Esophagus (tissue), 2 donors: Measurements from ENCODE around the gene PPEF2. TPM values are rescaled to one million over a fixed set of nuclear protein-coding genes. Genes with fewer than 3 reads are reported as not detected.

Experiments
- H3K27ac ChIP-seq, 2 donors: one replicate each; pipeline ENCODE4 v1.5.1; 2013; ENCODE audit warnings: low read depth in 2 of 2, mild to moderate bottlenecking in 2 of 2, inconsistent platforms in 1 of 2, low read length in 1 of 2, moderate library complexity in 1 of 2
- H3K27me3 ChIP-seq, 2 donors: one replicate each; pipeline ENCODE4 v1.6.1; 2013; ENCODE audit warnings: low read length in 2 of 2, control low read depth in 1 of 2, mild to moderate bottlenecking in 1 of 2; ENCODE audit not compliant: insufficient read depth in 2 of 2, control insufficient read depth in 1 of 2
- H3K36me3 ChIP-seq, 2 donors: one replicate each; pipeline ENCODE4 v1.6.1; 2013; ENCODE audit warnings: low read length in 1 of 2; ENCODE audit not compliant: control insufficient read depth in 2 of 2, insufficient read depth in 2 of 2
- H3K4me1 ChIP-seq, 2 donors: one replicate each; pipeline ENCODE4 v1.6.1; 2013; ENCODE audit warnings: low read length in 1 of 2; ENCODE audit not compliant: control insufficient read depth in 2 of 2, insufficient read depth in 2 of 2
- H3K4me3 ChIP-seq, 2 donors: one replicate each; pipeline ENCODE4 v1.5.1; 2013; ENCODE audit warnings: low read length in 2 of 2, mild to moderate bottlenecking in 2 of 2, low read depth in 1 of 2, moderate library complexity in 1 of 2
- H3K9me3 ChIP-seq, 2 donors: one replicate each; pipeline ENCODE4 v1.6.1; 2013; ENCODE audit warnings: mild to moderate bottlenecking in 2 of 2, low read depth in 1 of 2, low read length in 1 of 2, moderate library complexity in 1 of 2; ENCODE audit not compliant: control insufficient read depth in 2 of 2, insufficient read depth in 1 of 2
- WGBS, 2 donors: extraction: QIAGEN DNeasy Blood & Tissue Kit; methylation state at CpG; one replicate each; pipeline ENCODE4 v1.1.7; 2013; 5-methylcytosine and 5-hydroxymethylcytosine counted together
- polyA plus RNA-seq, 2 donors: library from polyadenylated mRNA; stranded (reverse); fragments of 200-250 nt; gene quantifications; one replicate each; pipeline ENCODE4 v1.2.3, GENCODE V29; 2013
- donor health status: healthy with polysubstance abuse.
- donor health status: Bipolar disorder and iron deficiency.

Gene PPEF2
- polyA plus RNA-seq, 2 donors = not detected

DNA sequence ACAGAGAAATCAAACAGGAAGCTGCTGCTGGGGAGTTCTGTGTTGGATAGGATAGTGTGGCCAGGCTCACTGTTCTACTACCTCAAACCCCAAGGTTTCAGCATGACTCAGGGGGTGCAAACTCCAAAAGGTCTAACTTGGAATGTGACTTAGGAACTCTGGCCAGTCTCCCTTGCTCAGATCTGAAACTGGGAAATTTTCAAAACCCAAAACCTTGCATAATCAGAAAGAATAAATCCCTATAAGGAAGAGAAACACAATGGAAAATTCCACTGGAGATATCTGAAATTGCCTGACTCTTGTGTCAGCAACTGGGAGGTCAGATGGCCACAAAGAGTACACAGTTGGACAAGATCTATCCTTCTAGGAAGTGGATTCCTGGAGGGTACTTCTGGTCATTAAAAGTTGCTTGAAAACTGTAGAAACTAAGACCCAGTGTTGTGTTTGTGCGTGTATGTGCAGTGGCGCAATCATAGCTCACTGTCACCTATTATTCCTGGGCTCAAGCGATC lies 58.0 kb downstream of the PPEF2 start:
- 94 to 98% methylated on average over 3 of the region's 3 CpGs for WGBS, 2 donors
- Histone ChIP-seq H3K36me3 (no peaks in the 10 kb centered on the region), H3K9me3 (no peaks in the 10 kb centered on the region), H3K4me1 (no peaks in the 10 kb centered on the region), H3K27me3 (no peaks in the 10 kb centered on the region), H3K4me3 (no peak overlapping the region), H3K27ac (no peak overlapping the region)

- no peak overlapping the region for H3K27ac ChIP-seq
Measured at GRCh38 chr4:75843596-75843995, 58.7 kb downstream of the PPEF2 start.

GRCh38 chr4:75841641-75842520 lies 60.4 kb downstream of the PPEF2 start:
- Histone ChIP-seq H3K4me1 (no peaks in the 10 kb centered on the region), H3K36me3 (no peaks in the 10 kb centered on the region), H3K4me3 (no peak overlapping the region), H3K9me3 (no peaks in the 10 kb centered on the region), H3K27ac (no peak overlapping the region), H3K27me3 (no peaks in the 10 kb centered on the region)
- 71 to 75% methylated on average over 8 of the region's 8 CpGs for WGBS, 2 donors

More at GRCh38 chr4:75843596-75843995, 58.7 kb downstream of the PPEF2 start:
- H3K4me1 ChIP-seq = no peaks in the 10 kb centered on the region
- H3K4me3 ChIP-seq = no peak overlapping the region
- no peaks in the 10 kb centered on the region for H3K9me3 ChIP-seq
- H3K36me3 ChIP-seq = no peaks in the 10 kb centered on the region
- H3K27me3 ChIP-seq = no peaks in the 10 kb centered on the region
- WGBS, 2 donors = 92 to 98% methylated on average over 4 of the region's 4 CpGs

GRCh38 chr4:75834772-75835154 lies 67.5 kb downstream of the PPEF2 start:
- Histone ChIP-seq H3K27me3 (no peaks in the 10 kb centered on the region), H3K4me3 (no peak overlapping the region), H3K27ac (no peak overlapping the region), H3K9me3 (no peaks in the 10 kb centered on the region), H3K4me1 (no peaks in the 10 kb centered on the region), H3K36me3 (no peaks in the 10 kb centered on the region)
- WGBS, 2 donors = 75 to 79% methylated on average over 2 of the region's 2 CpGs

- no peak overlapping the region for H3K4me3 ChIP-seq
- H3K9me3 ChIP-seq = no peaks in the 10 kb centered on the region
- 78 to 80% methylated on average over 1 of the region's 1 CpG for WGBS, 2 donors
- H3K4me1 ChIP-seq = no peaks in the 10 kb centered on the region
- no peaks in the 10 kb centered on the region for H3K36me3 ChIP-seq
- H3K27me3 ChIP-seq = no peaks in the 10 kb centered on the region
- no peak overlapping the region for H3K27ac ChIP-seq
Measured at GRCh38 chr4:75834095-75834771, 68.0 kb downstream of the PPEF2 start.

DNA sequence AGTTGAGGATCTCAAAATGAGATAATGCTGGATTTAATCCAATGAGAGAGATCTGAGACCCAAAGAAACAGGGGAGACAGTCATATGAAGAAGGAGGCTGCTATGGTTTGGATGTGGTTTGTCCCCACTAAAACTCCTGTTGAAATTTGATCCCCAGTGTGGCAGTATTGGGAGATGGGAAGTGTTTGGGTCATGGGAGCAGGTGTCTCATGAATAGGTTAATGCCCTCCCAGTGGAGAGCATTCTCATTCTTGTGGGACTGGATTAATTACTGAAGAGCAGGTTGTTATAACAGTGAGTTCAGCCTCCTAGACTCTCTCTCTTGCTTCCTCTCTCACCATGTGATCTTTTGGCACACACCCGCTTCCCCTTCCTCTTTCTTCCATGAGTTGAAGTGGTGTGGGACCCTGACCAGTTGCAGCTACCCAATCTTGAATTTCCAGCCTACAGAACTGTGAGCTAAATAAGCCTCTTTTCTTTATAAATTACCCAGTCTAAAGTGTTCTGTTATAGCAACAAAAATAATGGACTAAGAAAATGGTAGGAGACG lies 70.3 kb downstream of the PPEF2 start:
- Histone ChIP-seq H3K27ac (no peak overlapping the region), H3K4me1 (no peaks in the 10 kb centered on the region), H3K36me3 (no peaks in the 10 kb centered on the region), H3K4me3 (no peak overlapping the region), H3K9me3 (no peaks in the 10 kb centered on the region), H3K27me3 (no peaks in the 10 kb centered on the region)
- 86 to 87% methylated on average over 2 of the region's 2 CpGs for WGBS, 2 donors

GRCh38 chr4:75830906-75831305 lies 71.3 kb downstream of the PPEF2 start:
- Histone ChIP-seq H3K4me1 (no peaks in the 10 kb centered on the region), H3K27ac (no peak overlapping the region), H3K9me3 (no peaks in the 10 kb centered on the region), H3K27me3 (no peaks in the 10 kb centered on the region), H3K36me3 (no peaks in the 10 kb centered on the region), H3K4me3 (no peak overlapping the region)
- WGBS, 2 donors = 50 to 63% methylated on average over 1 of the region's 1 CpG

GRCh38 chr4:75823812-75824211 lies 78.4 kb downstream of the PPEF2 start:
- Histone ChIP-seq H3K36me3 (no peaks in the 10 kb centered on the region), H3K27me3 (no peaks in the 10 kb centered on the region), H3K4me1 (no peaks in the 10 kb centered on the region), H3K4me3 (no peak overlapping the region), H3K27ac (no peak overlapping the region), H3K9me3 (no peaks in the 10 kb centered on the region)
- WGBS, 2 donors = 41 to 42% methylated on average over 2 of the region's 2 CpGs

- H3K27ac ChIP-seq = no peak overlapping the region
- WGBS, 2 donors = 86 to 90% methylated on average over 5 of the region's 5 CpGs
- no peaks in the 10 kb centered on the region for H3K27me3 ChIP-seq
- no peaks in the 10 kb centered on the region for H3K4me1 ChIP-seq
- no peaks in the 10 kb centered on the region for H3K36me3 ChIP-seq
- no peaks in the 10 kb centered on the region for H3K9me3 ChIP-seq
- H3K4me3 ChIP-seq = no peak overlapping the region
Measured at GRCh38 chr4:75822416-75822815, 79.8 kb downstream of the PPEF2 start.
